ENCODE measurements around the gene CDK11A. TPM values are rescaled to one million over a fixed set of nuclear protein-coding genes. Genes with fewer than 3 reads are reported as not detected.

Gene CDK11A
- polyA plus RNA-seq, 2 of the 4 experiments (the other 2 are of a cell fraction), result 6.7 to 36.4 TPM

GRCh38 chr1:1757422-1758058 lies 33.4 kb upstream of the CDK11A start:
- no peak for ATAC-seq
- no peak for DNase-seq (ENCODE audit: low read depth in 1 of 2, low spot score in 1 of 2)
- no peak for TF ChIP-seq CEBPB (IDR thresholded peaks at IDR 0.05)
- Histone ChIP-seq H3K4me2 (no peak overlapping the region; the same call in 2 of the 3 replicates), H3K4me1 (peaks cover 25% of the 10 kb centered on the region), H3K9me3 (no peaks in the 10 kb centered on the region), H3K27ac (peak overlapping the region; percentile 86 to 93), H3K4me3 (no peak overlapping the region)
- no peak for FAIRE-seq
- 95% methylated on average over 15 of the region's 25 CpGs for WGBS (ENCODE audit: missing lambda C conversion rate)
- ChIA-PET CTCF (no interaction called here), POLR2A (no interaction called here)

GRCh38 chr1:1756661-1757421 lies 32.7 kb upstream of the CDK11A start:
- 97% methylated on average over 16 of the region's 33 CpGs for WGBS (ENCODE audit: missing lambda C conversion rate)
- no peak overlapping the region for H3K4me3 ChIP-seq
- DNase-seq (ENCODE audit: low read depth in 1 of 2, low spot score in 1 of 2) (no peak), FAIRE-seq (no peak), ATAC-seq (no peak)
- H3K9me3 ChIP-seq, result no peaks in the 10 kb centered on the region
- peaks cover 25% of the 10 kb centered on the region for H3K4me1 ChIP-seq
- no peak overlapping the region; a peak in 2 of 6 replicates for H3K27ac ChIP-seq
- ChIA-PET CTCF (interaction anchor here (0.9 kb wide), 1 partner anchor 145 kb away, joined by 3 read pairs; no protein-coding TSS in a partner anchor), POLR2A (no interaction called here)
- TF ChIP-seq HOXA7 (CRISPR knock-in tag; IDR thresholded peaks at IDR 0.05) (no peak), FOSB (CRISPR knock-in tag; IDR thresholded peaks at IDR 0.05) (no peak), ESRRA (IDR thresholded peaks at IDR 0.05; ENCODE audit: borderline replicate concordance, low read length) (no peak)
- no peak overlapping the region for H3K4me2 ChIP-seq

DNA sequence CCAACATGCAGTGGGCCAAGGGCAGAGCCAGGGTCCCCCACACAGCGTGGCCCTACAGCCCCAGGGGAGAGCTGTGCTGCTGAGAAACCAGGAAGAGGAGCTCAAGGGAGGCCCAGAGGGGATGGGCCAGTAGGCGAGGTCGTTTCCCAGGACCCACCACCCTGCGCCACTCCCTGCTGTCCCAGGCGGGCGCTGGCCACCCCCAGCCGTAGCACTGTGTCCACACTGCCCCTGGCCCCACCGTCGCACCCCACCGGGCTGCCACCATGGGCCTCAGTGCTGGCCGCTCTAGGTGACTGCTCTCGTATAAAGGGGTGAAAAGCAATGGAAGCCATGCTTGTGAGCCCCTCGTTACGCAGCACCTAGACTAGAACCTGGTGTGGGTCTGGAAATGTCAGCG lies 31.7 kb upstream of the CDK11A start:
- 91% methylated on average over 5 of the region's 15 CpGs for WGBS (ENCODE audit: missing lambda C conversion rate)
- FAIRE-seq, result no peak
- CTCF ChIA-PET, result interaction anchor here (0.9 to 1.1 kb wide), 4 partner anchors 8 to 288 kb away, joined by 3 read pairs; no protein-coding TSS in a partner anchor

More for the DNA sequence above, 31.7 kb upstream of the CDK11A start:
- Histone ChIP-seq H3K4me3 (no peak overlapping the region), H3K9me3 (no peaks in the 10 kb centered on the region), H3K27ac (no peak overlapping the region), H3K4me2 (no peak overlapping the region), H3K4me1 (peaks cover 25% of the 10 kb centered on the region)
- POLR2A ChIA-PET, result no interaction called here
- ATAC-seq (no peak), DNase-seq (ENCODE audit: low read depth in 1 of 2, low spot score in 1 of 2) (no peak)
- TF ChIP-seq SMC3 (IDR thresholded peaks at IDR 0.05) (no peak), JUNB (IDR thresholded peaks at IDR 0.05) (no peak), NFE2L2 (conservative IDR thresholded peaks at IDR 0.05; ENCODE audit: low read length) (no peak), REST (IDR thresholded peaks at IDR 0.05) (no peak), PHF8 (IDR thresholded peaks at IDR 0.05; ENCODE audit: borderline replicate concordance, low read depth) (no peak), FOXS1 (CRISPR knock-in tag; IDR thresholded peaks at IDR 0.05) (no peak), BHLHE40 (IDR thresholded peaks at IDR 0.05; ENCODE audit: low read depth, low read length) (no peak)
- TF ChIP-seq, protein P1, sequence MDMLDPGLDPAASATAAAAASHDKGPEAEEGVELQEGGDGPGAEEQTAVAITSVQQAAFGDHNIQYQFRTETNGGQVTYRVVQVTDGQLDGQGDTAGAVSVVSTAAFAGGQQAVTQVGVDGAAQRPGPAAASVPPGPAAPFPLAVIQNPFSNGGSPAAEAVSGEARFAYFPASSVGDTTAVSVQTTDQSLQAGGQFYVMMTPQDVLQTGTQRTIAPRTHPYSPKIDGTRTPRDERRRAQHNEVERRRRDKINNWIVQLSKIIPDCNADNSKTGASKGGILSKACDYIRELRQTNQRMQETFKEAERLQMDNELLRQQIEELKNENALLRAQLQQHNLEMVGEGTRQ (IDR thresholded peaks at IDR 0.05), result no peak

Measured in A549 (cell line).